ENCODE data around the gene DCTN4.

DNA sequence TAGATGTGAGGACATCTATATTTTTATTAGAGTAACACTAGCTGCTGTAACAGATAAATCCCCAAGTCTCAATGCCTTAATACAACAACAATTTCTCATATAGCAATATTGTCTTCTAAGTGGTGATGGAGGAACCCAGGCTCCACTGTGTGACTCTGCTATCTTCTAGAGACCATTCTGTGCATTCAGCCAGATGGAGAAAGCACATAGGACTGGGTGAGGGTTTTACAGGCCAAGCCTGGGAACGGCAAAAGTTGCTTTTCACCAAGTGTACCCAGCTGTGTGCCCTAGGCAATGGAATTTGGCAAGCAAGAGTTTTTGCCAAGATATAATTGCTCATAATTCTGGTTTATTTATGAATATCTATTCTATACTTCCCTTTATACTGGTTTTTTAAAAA is 69.7 kb downstream of the DCTN4 start:
- TF ChIP-seq, protein P1, sequence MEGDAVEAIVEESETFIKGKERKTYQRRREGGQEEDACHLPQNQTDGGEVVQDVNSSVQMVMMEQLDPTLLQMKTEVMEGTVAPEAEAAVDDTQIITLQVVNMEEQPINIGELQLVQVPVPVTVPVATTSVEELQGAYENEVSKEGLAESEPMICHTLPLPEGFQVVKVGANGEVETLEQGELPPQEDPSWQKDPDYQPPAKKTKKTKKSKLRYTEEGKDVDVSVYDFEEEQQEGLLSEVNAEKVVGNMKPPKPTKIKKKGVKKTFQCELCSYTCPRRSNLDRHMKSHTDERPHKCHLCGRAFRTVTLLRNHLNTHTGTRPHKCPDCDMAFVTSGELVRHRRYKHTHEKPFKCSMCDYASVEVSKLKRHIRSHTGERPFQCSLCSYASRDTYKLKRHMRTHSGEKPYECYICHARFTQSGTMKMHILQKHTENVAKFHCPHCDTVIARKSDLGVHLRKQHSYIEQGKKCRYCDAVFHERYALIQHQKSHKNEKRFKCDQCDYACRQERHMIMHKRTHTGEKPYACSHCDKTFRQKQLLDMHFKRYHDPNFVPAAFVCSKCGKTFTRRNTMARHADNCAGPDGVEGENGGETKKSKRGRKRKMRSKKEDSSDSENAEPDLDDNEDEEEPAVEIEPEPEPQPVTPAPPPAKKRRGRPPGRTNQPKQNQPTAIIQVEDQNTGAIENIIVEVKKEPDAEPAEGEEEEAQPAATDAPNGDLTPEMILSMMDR (conservative IDR thresholded peaks at IDR 0.05; ENCODE audit: low read depth, low read length) = no peak
- no peak for TF ChIP-seq EZH2 (IDR thresholded peaks at IDR 0.05; ENCODE audit: borderline replicate concordance, low read depth, low read length, poor library complexity, severe bottlenecking)

All from A673 (cell line).